Stomach (tissue), 4 donors: ENCODE measurements around the gene RASL12.

Experiments
- EP300 ChIP-seq: sonication (generic); formaldehyde crosslinking; IDR thresholded peaks from one replicate; pipeline ENCODE4 v1.6.1; 2017; ENCODE audit warnings: antibody characterized with exemption
- POLR2A ChIP-seq, 4 donors: fragments of 450-650 bp; IDR thresholded peaks; one replicate each; pipeline ENCODE4 v1.6.1; 2016; ENCODE audit warnings: antibody characterized with exemption in 4 of 4, control low read depth in 2 of 4, mild to moderate bottlenecking in 1 of 4, moderate library complexity in 1 of 4
- TF ChIP-seq, protein P1 (sequence below), 7 experiments: fragments of 450-650 bp in 4 of 7; fragments of 200-600 bp in 3 of 7; sonication (generic) in 3 of 7; IDR thresholded peaks; one replicate each; pipeline ENCODE4 v1.5.1; 2016 to 2019; ENCODE audit warnings: antibody characterized with exemption in 7 of 7, control low read depth in 2 of 7, mild to moderate bottlenecking in 1 of 7

DNA sequence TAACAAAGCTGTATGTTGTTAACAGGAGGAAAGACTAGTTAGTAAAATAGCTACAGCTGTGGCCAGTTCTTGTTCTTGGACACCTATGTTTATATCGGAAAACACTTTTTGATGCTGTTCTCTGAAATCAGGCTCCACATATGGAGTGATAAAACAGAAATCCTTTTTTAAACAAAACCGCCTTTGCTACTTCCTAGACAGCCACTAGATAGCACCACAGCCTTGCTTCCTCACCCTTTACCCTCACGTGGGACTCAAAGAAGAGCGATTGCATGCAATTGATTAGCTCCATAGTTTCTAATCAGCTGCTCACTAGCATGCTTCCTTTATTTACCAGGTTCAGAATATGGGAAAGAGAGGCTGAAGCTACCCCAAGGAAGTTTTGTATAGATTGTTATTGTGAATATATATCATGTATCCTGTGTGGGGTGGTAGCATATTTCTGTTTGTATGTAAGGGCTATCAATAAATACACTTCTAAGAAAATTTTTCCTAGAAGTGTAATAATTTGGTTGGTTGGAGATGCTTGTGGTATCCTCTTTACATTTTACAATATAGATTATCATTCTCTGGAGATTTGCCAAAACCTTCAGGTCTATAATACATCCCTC lies 34.0 kb downstream of the RASL12 start:
- TF ChIP-seq, protein P1, sequence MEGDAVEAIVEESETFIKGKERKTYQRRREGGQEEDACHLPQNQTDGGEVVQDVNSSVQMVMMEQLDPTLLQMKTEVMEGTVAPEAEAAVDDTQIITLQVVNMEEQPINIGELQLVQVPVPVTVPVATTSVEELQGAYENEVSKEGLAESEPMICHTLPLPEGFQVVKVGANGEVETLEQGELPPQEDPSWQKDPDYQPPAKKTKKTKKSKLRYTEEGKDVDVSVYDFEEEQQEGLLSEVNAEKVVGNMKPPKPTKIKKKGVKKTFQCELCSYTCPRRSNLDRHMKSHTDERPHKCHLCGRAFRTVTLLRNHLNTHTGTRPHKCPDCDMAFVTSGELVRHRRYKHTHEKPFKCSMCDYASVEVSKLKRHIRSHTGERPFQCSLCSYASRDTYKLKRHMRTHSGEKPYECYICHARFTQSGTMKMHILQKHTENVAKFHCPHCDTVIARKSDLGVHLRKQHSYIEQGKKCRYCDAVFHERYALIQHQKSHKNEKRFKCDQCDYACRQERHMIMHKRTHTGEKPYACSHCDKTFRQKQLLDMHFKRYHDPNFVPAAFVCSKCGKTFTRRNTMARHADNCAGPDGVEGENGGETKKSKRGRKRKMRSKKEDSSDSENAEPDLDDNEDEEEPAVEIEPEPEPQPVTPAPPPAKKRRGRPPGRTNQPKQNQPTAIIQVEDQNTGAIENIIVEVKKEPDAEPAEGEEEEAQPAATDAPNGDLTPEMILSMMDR (IDR thresholded peaks at IDR 0.05): peak in 2 of 7 experiments; percentile 13 to 16
- TF ChIP-seq POLR2A (IDR thresholded peaks at IDR 0.05) (no peak), EP300 (no peak)
